H9 (cell line): ENCODE results near the gene TECPR2. TPM values are rescaled to one million over a fixed set of nuclear protein-coding genes. Genes with fewer than 3 reads are reported as not detected.
A peak's percentile ranks its signal among the peaks of the same experiment; 100 is the strongest.

ENCODE experiments used
- DNase-seq: peaks from one replicate; pipeline ENCODE4 v3.0.0-alpha.2; 2017
- H2AFZ ChIP-seq: one replicate; pipeline ENCODE4 v1.6.1; 2013; ENCODE audit warnings: mild to moderate bottlenecking, low read length, control low read depth, moderate library complexity
- H2AK5ac ChIP-seq: 2 replicates; pipeline ENCODE4 v1.6.1; 2013; ENCODE audit warnings: low read length, control low read depth, mixed read lengths; ENCODE audit not compliant: insufficient read length
- H2BK120ac ChIP-seq: one replicate; pipeline ENCODE4 v1.6.1; 2013; ENCODE audit warnings: low read depth, mild to moderate bottlenecking, low read length, control low read depth, inconsistent platforms; ENCODE audit not compliant: poor library complexity, severe bottlenecking
- H2BK12ac ChIP-seq: 2 replicates; pipeline ENCODE4 v1.6.1; 2013; ENCODE audit warnings: low read length, control low read depth, mixed read lengths, low read depth; ENCODE audit not compliant: insufficient read length
- H2BK15ac ChIP-seq: 2 replicates; pipeline ENCODE4 v1.6.1; 2013; ENCODE audit warnings: low read depth, low read length, control low read depth
- H2BK20ac ChIP-seq: one replicate; pipeline ENCODE4 v1.6.1; 2013; ENCODE audit warnings: low read depth, mild to moderate bottlenecking, low read length, control low read depth, inconsistent platforms; ENCODE audit not compliant: poor library complexity, severe bottlenecking
- H2BK5ac ChIP-seq: 2 replicates; pipeline ENCODE4 v1.6.1; 2013; ENCODE audit warnings: low read length, control low read depth, mixed read lengths; ENCODE audit not compliant: insufficient read length
- H3K14ac ChIP-seq: 2 replicates; pipeline ENCODE4 v1.6.1; 2013; ENCODE audit warnings: low read length, control low read depth; ENCODE audit not compliant: insufficient read depth
- H3K18ac ChIP-seq: 2 replicates; pipeline ENCODE4 v1.6.1; 2013; ENCODE audit warnings: low read depth, mild to moderate bottlenecking, mixed read lengths, low read length, control low read depth; ENCODE audit not compliant: insufficient read length
- H3K23ac ChIP-seq: 2 replicates; pipeline ENCODE4 v1.6.1; 2013; ENCODE audit warnings: low read length, control low read depth, mixed read lengths, low read depth; ENCODE audit not compliant: insufficient read length
- H3K23me2 ChIP-seq: 2 replicates; pipeline ENCODE4 v1.6.1; 2013; ENCODE audit warnings: low read depth, mild to moderate bottlenecking, mixed read lengths, low read length, control low read depth; ENCODE audit not compliant: insufficient read length, poor library complexity, severe bottlenecking
- H3K27ac ChIP-seq: 2 replicates; pipeline ENCODE4 v1.5.1; 2013; ENCODE audit warnings: low read length, control low read depth, mixed read lengths, low read depth; ENCODE audit not compliant: insufficient read length
- H3K27me3 ChIP-seq: 2 replicates; pipeline ENCODE4 v1.6.1; 2013; ENCODE audit warnings: low read length, control low read depth, inconsistent platforms; ENCODE audit not compliant: insufficient read depth
- H3K4ac ChIP-seq: 2 replicates; pipeline ENCODE4 v1.6.1; 2013; ENCODE audit warnings: low read depth, mild to moderate bottlenecking, control low read depth, inconsistent platforms, low read length, moderate library complexity
- H3K4me1 ChIP-seq: 2 replicates; pipeline ENCODE4 v1.6.1; 2013; ENCODE audit warnings: low read length, control low read depth, inconsistent platforms; ENCODE audit not compliant: insufficient read depth
- H3K4me2 ChIP-seq: 2 replicates; pipeline ENCODE4 v1.6.1; 2013; ENCODE audit warnings: low read length, control low read depth, mixed read lengths; ENCODE audit not compliant: insufficient read length, insufficient read depth
- H3K56ac ChIP-seq: 2 replicates; pipeline ENCODE4 v1.6.1; 2013; ENCODE audit warnings: low read depth, mild to moderate bottlenecking, mixed read lengths, low read length, control low read depth; ENCODE audit not compliant: insufficient read length
- H3K79me1 ChIP-seq: 2 replicates; pipeline ENCODE4 v1.6.1; 2013; ENCODE audit warnings: low read depth, mild to moderate bottlenecking, moderate library complexity, low read length, control low read depth, inconsistent platforms; ENCODE audit not compliant: insufficient read depth, poor library complexity, severe bottlenecking
- H3K79me2 ChIP-seq: 2 replicates; pipeline ENCODE4 v1.6.1; 2013; ENCODE audit warnings: low read length, control low read depth, inconsistent platforms; ENCODE audit not compliant: insufficient read depth
- H3K9ac ChIP-seq: 2 replicates; pipeline ENCODE4 v1.6.1; 2013; ENCODE audit warnings: low read length, control low read depth, mixed read lengths; ENCODE audit not compliant: insufficient read length; ENCODE audit errors: extremely low read depth
- H3K9me3 ChIP-seq: one replicate; pipeline ENCODE4 v1.6.1; 2013; ENCODE audit warnings: low read depth, low read length, inconsistent platforms; ENCODE audit not compliant: control insufficient read depth
- H3T11ph ChIP-seq: one replicate; pipeline ENCODE4 v1.6.1; 2013; ENCODE audit warnings: mild to moderate bottlenecking, low read length, control low read depth, inconsistent platforms
- H4K20me1 ChIP-seq: one replicate; pipeline ENCODE4 v1.6.1; 2013; ENCODE audit not compliant: control insufficient read depth, insufficient read length, insufficient read depth
- H4K5ac ChIP-seq: 2 replicates; pipeline ENCODE4 v1.6.1; 2013; ENCODE audit warnings: low read depth, mild to moderate bottlenecking, mixed read lengths, low read length, control low read depth; ENCODE audit not compliant: insufficient read length
- H4K8ac ChIP-seq: replicated peaks from 2 replicates; pipeline ENCODE4 v1.6.1; 2013; ENCODE audit warnings: low read length, control low read depth, mixed read lengths, low read depth; ENCODE audit not compliant: insufficient read length
- H4K91ac ChIP-seq: 2 replicates; pipeline ENCODE4 v1.6.1; 2013; ENCODE audit warnings: low read depth, mild to moderate bottlenecking, moderate library complexity, mixed read lengths, low read length, control low read depth; ENCODE audit not compliant: insufficient read length
- H3K27ac Mint-ChIP-seq, 3 experiments: 2 replicates in 2 of 3; 3 replicates in 1 of 3; pipeline ENCODE4 v1.8.0; 2020 to 2021; ENCODE audit warnings: mixed read lengths in 3 of 3, mild to moderate bottlenecking in 1 of 3, moderate library complexity in 1 of 3
- H3K27me3 Mint-ChIP-seq: 2 replicates; pipeline ENCODE4 v1.8.0; 2021; ENCODE audit warnings: low read depth, mild to moderate bottlenecking, moderate library complexity, mixed read lengths
- H3K36me3 Mint-ChIP-seq, 3 experiments: 2 replicates in 2 of 3; 3 replicates in 1 of 3; pipeline ENCODE4 v1.8.0; 2020 to 2021; ENCODE audit warnings: low read depth in 3 of 3, mixed read lengths in 3 of 3; ENCODE audit not compliant: insufficient read depth in 1 of 3
- H3K4me1 Mint-ChIP-seq, 2 experiments: 2 replicates each; pipeline ENCODE4 v1.8.0; 2020; ENCODE audit warnings: mixed read lengths in 2 of 2
- H3K4me3 Mint-ChIP-seq, 2 experiments: 2 replicates in 1 of 2; 3 replicates in 1 of 2; pipeline ENCODE4 v1.8.0; 2020 to 2021; ENCODE audit warnings: mild to moderate bottlenecking in 2 of 2, mixed read lengths in 2 of 2, moderate library complexity in 1 of 2
- H3K9me3 Mint-ChIP-seq, 2 experiments: 2 replicates in 1 of 2; 3 replicates in 1 of 2; pipeline ENCODE4 v1.8.0; 2020; ENCODE audit warnings: mild to moderate bottlenecking in 2 of 2, mixed read lengths in 2 of 2, moderate library complexity in 1 of 2
- WGBS: extraction: QIAGEN DNeasy Blood & Tissue Kit; methylation state at CpG from one replicate; pipeline ENCODE4 v1.1.7; 2013; ENCODE audit warnings: missing lambda C conversion rate, low lambda C conversion rate, mixed read lengths; ENCODE audit not compliant: insufficient read length; ENCODE audit errors: extremely low coverage; 5-methylcytosine and 5-hydroxymethylcytosine counted together
- total RNA-seq: library from RNA; stranded (reverse); gene quantifications from 2 replicates; pipeline ENCODE4 v1.2.1, GENCODE V29; 2021
- TF ChIP-seq, protein P1 (sequence below): fragments of 200-600 bp; sonication (generic); conservative IDR thresholded peaks from 3 replicates; pipeline ENCODE4 v1.8.0; 2021; ENCODE audit warnings: antibody characterized with exemption, mild to moderate bottlenecking

TECPR2 gene
- total RNA-seq, 1 experiment from 2014 or later = 15.4 TPM

DNA sequence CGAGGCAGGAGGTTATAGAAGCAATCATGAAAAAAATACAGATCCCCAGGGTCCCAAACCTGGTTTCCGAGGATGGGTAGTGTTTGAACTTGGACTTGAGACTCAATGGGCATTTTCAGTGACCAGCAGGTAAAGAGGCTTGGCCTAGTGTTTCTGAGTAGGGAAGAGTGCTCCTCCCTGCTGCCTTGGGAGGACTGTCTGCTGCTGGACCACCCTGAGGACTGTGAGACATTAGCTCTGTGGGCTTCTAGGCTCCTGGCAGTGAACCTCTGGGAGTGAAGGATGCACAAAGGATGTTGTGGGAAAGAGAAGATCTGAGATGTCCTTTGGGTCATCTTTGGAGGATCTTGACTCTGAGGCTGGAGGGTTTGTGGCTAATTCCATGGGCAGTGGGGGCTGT is 116.4 kb downstream of the TECPR2 start:
- Mint-ChIP-seq H3K9me3 (no peaks in the 10 kb centered on the region; a peak in 1 of 5 replicates), H3K36me3 (peaks cover 0 to 15% (median 4%) of the 10 kb centered on the region in 3 experiments; a peak in 5 of 7 replicates), H3K4me1 (no peaks in the 10 kb centered on the region), H3K27me3 (no peaks in the 10 kb centered on the region), H3K4me3 (no peak overlapping the region), H3K27ac (peak overlapping the region in 1 of 3 experiments; percentile 65; a peak in 1 of 7 replicates)
- no peak overlapping the region for H3K9ac ChIP-seq
- no peak overlapping the region for H2BK5ac ChIP-seq
- no peak for DNase-seq
- no peak overlapping the region for H2AK5ac ChIP-seq
- no peak overlapping the region for H2BK12ac ChIP-seq
- no peak overlapping the region for H3K27ac ChIP-seq
- TF ChIP-seq, protein P1, sequence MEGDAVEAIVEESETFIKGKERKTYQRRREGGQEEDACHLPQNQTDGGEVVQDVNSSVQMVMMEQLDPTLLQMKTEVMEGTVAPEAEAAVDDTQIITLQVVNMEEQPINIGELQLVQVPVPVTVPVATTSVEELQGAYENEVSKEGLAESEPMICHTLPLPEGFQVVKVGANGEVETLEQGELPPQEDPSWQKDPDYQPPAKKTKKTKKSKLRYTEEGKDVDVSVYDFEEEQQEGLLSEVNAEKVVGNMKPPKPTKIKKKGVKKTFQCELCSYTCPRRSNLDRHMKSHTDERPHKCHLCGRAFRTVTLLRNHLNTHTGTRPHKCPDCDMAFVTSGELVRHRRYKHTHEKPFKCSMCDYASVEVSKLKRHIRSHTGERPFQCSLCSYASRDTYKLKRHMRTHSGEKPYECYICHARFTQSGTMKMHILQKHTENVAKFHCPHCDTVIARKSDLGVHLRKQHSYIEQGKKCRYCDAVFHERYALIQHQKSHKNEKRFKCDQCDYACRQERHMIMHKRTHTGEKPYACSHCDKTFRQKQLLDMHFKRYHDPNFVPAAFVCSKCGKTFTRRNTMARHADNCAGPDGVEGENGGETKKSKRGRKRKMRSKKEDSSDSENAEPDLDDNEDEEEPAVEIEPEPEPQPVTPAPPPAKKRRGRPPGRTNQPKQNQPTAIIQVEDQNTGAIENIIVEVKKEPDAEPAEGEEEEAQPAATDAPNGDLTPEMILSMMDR = no peak
- no peak overlapping the region for H3K4me2 ChIP-seq
- no peak overlapping the region for H2BK20ac ChIP-seq
- no peak overlapping the region for H4K5ac ChIP-seq
- no peak overlapping the region for H2BK15ac ChIP-seq
- H3K23me2 ChIP-seq = no peaks in the 10 kb centered on the region
- H3T11ph ChIP-seq = no peak overlapping the region
- H3K23ac ChIP-seq = no peak overlapping the region
- H3K79me2 ChIP-seq = no peaks in the 10 kb centered on the region
- H4K8ac ChIP-seq = no peak overlapping the region
- H3K27me3 ChIP-seq = no peaks in the 10 kb centered on the region
- H3K56ac ChIP-seq = no peak overlapping the region
- H3K79me1 ChIP-seq = no peaks in the 10 kb centered on the region
- H2BK120ac ChIP-seq = no peak overlapping the region
- H3K4ac ChIP-seq = no peak overlapping the region
- H3K18ac ChIP-seq = no peak overlapping the region
- H3K14ac ChIP-seq = no peak overlapping the region
- H3K9me3 ChIP-seq = no peaks in the 10 kb centered on the region
- H4K20me1 ChIP-seq = no peaks in the 10 kb centered on the region
- H4K91ac ChIP-seq = no peak overlapping the region
- no peak overlapping the region for H2AFZ ChIP-seq
- H3K4me1 ChIP-seq = no peaks in the 10 kb centered on the region
- WGBS = no CpG with 5 or more reads among the region's 2 CpGs
